Measurements from ENCODE around the gene PKP3. TPM values are rescaled to one million over a fixed set of nuclear protein-coding genes. Genes with fewer than 3 reads are reported as not detected.

The PKP3 gene
- total and polyA plus RNA-seq, 9 of the 15 experiments (the other 6 are each of a cell fraction or from before 2014, with no cell fraction given), result 0.11 to 110 (median 30.7) TPM

- Histone ChIP-seq H2AFZ (ENCODE audit: low read depth, low read length) (peak overlapping the region; percentile 83), H3K36me3 (ENCODE audit: control insufficient read depth, insufficient read depth, low read length) (peaks cover 13% of the 10 kb centered on the region; the same call in 1 of the 3 replicates), H3K9me3 (replicated peaks; ENCODE audit: control insufficient read depth, insufficient read depth, low read depth, low read length) (peaks cover 5% of the 10 kb centered on the region; the same call in 1 of the 2 replicates), H3K27ac (ENCODE audit: extremely low read depth, low read depth, low read length) (no peak overlapping the region; the same call in 2 of the 3 replicates), H4K20me1 (replicated peaks; ENCODE audit: control insufficient read depth, insufficient read depth, low read length) (no peaks in the 10 kb centered on the region), H3K4me3 (no peak overlapping the region), H3K4me1 (replicated peaks in 1 of 2; ENCODE audit: control insufficient read depth in 2 of 2, insufficient read depth in 2 of 2, low read length in 2 of 2) (peaks cover 10 to 61% of the 10 kb centered on the region in 2 experiments), H3K79me2 (ENCODE audit: control insufficient read depth, insufficient read depth, low read length) (peaks cover 10% of the 10 kb centered on the region), H3K9ac (ENCODE audit: insufficient read depth in 1 of 2, low read depth in 2 of 2, low read length in 2 of 2) (peak overlapping the region in 1 of 2 experiments; percentile 86; a peak in 2 of 4 replicates), H3K4me2 (ENCODE audit: insufficient read depth, low read length) (peak overlapping the region; percentile 76; the same call in 1 of the 2 replicates), H3K9me1 (ENCODE audit: control insufficient read depth, insufficient read depth, low read length) (no peaks in the 10 kb centered on the region), H3K27me3 (ENCODE audit: control insufficient read depth in 2 of 2, insufficient read depth in 2 of 2, low read length in 2 of 2) (peaks cover 0 to 4% of the 10 kb centered on the region in 2 experiments; a peak in 2 of 5 replicates)
- POLR2A ChIA-PET, result interaction anchor here (0.6 kb wide), 1 partner anchor 79 kb away, joined by 4 read pairs; no protein-coding TSS in a partner anchor
- no TSS peak for BruUV-seq (replicated peaks)
- peak; percentile 61 for FAIRE-seq
- TF ChIP-seq GABPB2 (CRISPR knock-in tag; conservative IDR thresholded peaks at IDR 0.05) (no peak), RFX5 (IDR thresholded peaks at IDR 0.05; ENCODE audit: low read depth, low read length) (no peak), TCF3 (CRISPR knock-in tag; IDR thresholded peaks at IDR 0.05) (no peak), NR2C2 (CRISPR knock-in tag; IDR thresholded peaks at IDR 0.05) (no peak), NR2C2 (tag; IDR thresholded peaks at IDR 0.05) (no peak), FOXJ3 (CRISPR knock-in tag; IDR thresholded peaks at IDR 0.05) (no peak), HDAC6 (IDR thresholded peaks at IDR 0.05; ENCODE audit: low read depth, low read length) (no peak), HBP1 (CRISPR knock-in tag; IDR thresholded peaks at IDR 0.05) (no peak), SIRT6 (IDR thresholded peaks at IDR 0.05; ENCODE audit: low read depth, low read length) (no peak), MCM2 (IDR thresholded peaks at IDR 0.05; ENCODE audit: low read depth) (no peak), LARP7 (IDR thresholded peaks at IDR 0.05) (no peak), E2F5 (CRISPR knock-in tag; IDR thresholded peaks at IDR 0.05) (no peak), PBX2 (CRISPR knock-in tag; IDR thresholded peaks at IDR 0.05; ENCODE audit: low read depth) (no peak), PBX2 (tag; conservative IDR thresholded peaks at IDR 0.05; ENCODE audit: low read depth) (no peak), SUPT5H (IDR thresholded peaks at IDR 0.05) (no peak), CREB3L1 (IDR thresholded peaks at IDR 0.05; ENCODE audit: borderline replicate concordance, low read depth) (no peak), SREBF1 (IDR thresholded peaks at IDR 0.05; ENCODE audit: borderline replicate concordance, low read depth, low read length) (no peak)
- WGBS (ENCODE audit: insufficient coverage, low coverage, missing lambda C conversion rate), result 30% methylated on average over 7 of the region's 7 CpGs
- in situ Hi-C loops (cut with MboI) (loop anchor here (10.0 kb wide), 1 partner anchor 153 kb away; no protein-coding TSS in a partner anchor), intact Hi-C loops (cut with micrococcal nuclease) (no loop called here)
- CTCF ChIA-PET (ENCODE audit: low intra/inter-chr PET ratio), result no interaction called here
- DNase-seq (ENCODE audit: extremely low read depth in 1 of 4, low spot score in 3 of 4), result no peak
- no peak for ATAC-seq
Observed at GRCh38 chr11:367956-368413, 26.0 kb upstream of the PKP3 start.

Measured in K562 (cell line).